Vagina (tissue), 2 donors: Measurements from ENCODE around the gene RSAD2.

Source experiments
- CTCF ChIP-seq, 3 experiments: fragments of 450-650 bp in 2 of 3; fragments of 200-600 bp in 1 of 3; sonication (generic) in 1 of 3; IDR thresholded peaks; one replicate each; pipeline ENCODE4 v1.5.1; 2017 to 2019; ENCODE audit warnings: antibody characterized with exemption in 3 of 3, mild to moderate bottlenecking in 2 of 3, moderate library complexity in 2 of 3
- POLR2A ChIP-seq, 2 donors: fragments of 450-650 bp; IDR thresholded peaks; one replicate each; pipeline ENCODE4 v1.6.1; 2017; ENCODE audit warnings: antibody characterized with exemption in 2 of 2, mild to moderate bottlenecking in 2 of 2, moderate library complexity in 2 of 2

GRCh38 chr2:6932206-6932605, 54.6 kb downstream of the RSAD2 start:
- TF ChIP-seq CTCF (IDR thresholded peaks at IDR 0.05): no peak
- TF ChIP-seq POLR2A (IDR thresholded peaks at IDR 0.05): no peak
